GM19397 (cell line): ENCODE data around the gene IL17REL.

Experiments
- ATAC-seq: cut with Tn5 transposase; IDR thresholded peaks from one replicate; pipeline ENCODE4 v1.9.1; 2021; ENCODE audit warnings: mild to moderate bottlenecking, moderate library complexity; ENCODE audit not compliant: unreplicated experiment

The IL17REL gene

DNA sequence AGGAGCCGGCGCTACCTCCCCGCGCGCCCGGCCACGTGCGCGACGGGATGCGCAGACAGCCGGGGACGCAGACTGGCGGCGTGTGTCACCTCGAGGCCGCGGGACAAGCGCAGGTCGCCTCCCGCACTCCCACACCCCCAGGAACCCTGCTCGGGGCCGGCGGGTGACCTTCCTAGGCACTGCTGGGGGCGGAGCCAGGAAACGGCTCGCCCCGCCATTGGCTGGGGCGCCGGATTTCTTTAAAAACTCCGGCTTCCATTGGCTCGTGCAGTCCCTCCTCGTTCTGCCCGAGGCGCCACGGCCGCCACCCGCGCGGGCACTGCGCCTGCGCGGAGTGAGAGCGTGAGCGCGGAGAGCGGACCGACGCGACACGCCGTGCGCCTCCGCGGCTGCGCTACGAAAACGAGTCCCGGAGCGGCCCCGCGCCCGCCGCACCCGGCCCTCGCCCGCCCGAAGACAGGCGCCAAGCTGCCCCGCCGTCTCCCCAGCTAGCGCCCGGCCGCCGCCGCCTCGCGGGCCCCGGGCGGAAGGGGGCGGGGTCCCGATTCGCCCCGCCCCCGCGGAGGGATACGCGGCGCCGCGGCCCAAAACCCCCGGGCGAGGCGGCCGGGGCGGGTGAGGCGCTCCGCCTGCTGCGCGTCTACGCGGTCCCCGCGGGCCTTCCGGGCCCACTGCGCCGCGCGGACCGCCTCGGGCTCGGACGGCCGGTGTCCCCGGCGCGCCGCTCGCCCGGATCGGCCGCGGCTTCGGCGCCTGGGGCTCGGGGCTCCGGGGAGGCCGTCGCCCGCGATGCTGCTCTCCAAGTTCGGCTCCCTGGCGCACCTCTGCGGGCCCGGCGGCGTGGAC lies 52.2 kb downstream of the IL17REL start, which contains the start of gene PIM3:
TSS of gene PIM3 (plus strand) at position 614 of the 846 bp plus-strand sequence. CDS start at position 790, 176 bp downstream.
- peak; percentile 61 for ATAC-seq

DNA sequence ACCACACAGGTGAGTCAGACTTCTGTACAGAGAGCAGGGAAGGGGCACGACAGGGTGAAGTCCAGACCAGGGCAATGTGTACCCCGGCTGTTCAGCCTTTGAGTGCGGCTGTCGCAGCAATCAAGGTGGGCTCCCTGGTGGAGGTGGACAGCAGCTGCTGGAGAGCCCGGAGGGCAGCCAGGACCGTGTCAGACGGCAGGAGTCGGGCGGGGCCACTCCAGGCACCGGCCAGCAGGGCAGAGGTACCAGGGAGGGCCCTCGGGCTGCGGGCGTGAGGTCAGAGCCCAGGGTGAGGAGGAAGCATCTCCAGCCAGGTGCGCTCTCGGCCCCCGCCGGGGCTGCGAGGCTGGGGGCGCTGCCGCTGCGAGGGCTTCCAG lies 52.8 kb downstream of the IL17REL start:
- ATAC-seq = peak; percentile 9

DNA sequence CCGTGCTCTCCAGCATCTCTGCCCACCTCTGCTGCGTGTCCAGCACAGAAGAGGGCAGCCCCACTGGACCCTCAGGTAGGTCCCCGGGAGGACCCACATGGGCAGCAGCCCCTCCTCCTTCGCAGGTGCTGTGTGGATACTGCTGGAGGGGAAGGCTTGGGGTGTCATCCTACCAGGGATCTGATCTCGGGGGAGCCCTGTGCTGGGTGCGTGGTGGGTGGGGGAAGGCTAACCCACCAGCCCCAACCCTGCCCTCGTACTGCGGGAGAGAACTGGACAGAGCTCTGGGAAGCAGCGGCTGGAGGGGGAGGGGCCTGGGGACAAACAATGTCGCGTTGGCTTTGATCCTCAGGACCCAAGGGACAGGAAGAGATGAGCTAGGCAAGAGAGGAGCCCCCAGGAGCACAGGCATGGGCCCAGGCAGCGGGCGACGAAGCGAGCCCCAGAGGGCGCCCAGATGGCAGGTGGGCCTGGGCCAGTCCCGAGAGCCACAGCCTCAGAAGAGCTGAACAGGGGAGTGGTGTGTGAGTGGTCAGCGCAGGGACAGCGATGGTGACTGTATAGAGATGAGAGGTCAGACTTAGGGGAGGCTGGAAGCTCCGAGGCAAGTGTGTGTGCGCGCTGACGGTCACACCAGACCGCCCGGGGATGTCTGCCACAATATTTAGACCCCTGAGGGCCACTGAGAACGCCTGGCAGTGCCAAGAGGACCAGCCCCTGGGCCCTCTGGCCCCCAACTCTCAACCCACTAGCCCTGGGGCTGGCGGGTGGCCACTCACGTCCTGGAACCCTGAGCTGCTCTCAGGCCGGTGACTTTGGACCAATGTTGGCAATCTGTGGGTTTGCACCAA lies 53.4 kb downstream of the IL17REL start:
- no peak for ATAC-seq

DNA sequence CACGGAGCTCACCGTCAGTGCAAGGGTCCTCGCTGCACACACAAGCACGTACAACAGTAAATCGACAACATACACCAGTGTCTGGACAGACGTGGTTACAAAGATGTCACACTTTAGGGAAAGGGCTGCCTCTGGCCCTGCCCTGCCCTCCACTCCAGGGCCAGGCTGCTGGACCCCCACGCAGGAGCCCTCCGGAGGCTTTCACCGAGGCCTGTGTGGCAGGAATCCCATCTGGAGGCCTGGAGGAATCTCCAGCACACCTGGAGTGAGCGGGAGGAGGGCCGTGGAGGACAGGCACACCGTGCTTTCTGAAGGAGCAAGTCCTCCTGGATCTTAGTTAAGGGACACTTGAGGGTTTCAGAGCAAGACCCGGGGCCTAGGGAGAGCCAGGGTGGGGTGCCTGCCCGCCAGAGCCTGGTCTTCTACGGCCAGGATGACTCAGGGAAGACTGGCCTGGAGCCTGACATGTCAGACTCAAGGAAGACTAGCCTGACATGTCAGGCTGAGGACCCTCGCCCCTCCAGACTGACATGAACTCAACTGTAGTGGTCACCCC lies 54.1 kb downstream of the IL17REL start:
- ATAC-seq = no peak

DNA sequence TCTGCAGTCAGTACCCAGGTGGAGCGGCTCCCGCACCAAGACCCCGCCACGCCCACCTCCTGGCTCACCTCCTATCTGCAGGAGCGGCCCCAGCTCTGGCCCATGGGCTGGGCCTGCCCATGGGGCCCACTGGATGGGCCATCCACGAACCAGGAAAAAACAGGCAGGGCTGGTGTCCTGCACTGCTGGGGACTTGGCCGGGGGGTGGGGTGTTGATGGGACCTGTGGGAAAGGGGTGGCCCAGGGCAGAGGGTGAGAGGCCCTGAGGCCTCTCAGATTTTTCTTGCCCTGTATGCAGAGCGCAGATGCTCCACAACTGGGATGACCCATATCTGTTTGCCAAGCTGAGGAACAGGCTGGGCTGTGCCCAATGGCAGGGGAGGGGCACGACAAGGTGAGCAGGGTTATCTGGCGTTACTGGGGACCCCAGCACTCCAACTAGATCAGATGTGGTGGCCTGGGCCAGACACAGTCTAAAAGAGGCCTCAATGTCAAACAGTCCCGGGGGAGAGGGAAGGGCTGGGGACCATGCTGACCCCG lies 54.7 kb downstream of the IL17REL start:
- no peak for ATAC-seq

DNA sequence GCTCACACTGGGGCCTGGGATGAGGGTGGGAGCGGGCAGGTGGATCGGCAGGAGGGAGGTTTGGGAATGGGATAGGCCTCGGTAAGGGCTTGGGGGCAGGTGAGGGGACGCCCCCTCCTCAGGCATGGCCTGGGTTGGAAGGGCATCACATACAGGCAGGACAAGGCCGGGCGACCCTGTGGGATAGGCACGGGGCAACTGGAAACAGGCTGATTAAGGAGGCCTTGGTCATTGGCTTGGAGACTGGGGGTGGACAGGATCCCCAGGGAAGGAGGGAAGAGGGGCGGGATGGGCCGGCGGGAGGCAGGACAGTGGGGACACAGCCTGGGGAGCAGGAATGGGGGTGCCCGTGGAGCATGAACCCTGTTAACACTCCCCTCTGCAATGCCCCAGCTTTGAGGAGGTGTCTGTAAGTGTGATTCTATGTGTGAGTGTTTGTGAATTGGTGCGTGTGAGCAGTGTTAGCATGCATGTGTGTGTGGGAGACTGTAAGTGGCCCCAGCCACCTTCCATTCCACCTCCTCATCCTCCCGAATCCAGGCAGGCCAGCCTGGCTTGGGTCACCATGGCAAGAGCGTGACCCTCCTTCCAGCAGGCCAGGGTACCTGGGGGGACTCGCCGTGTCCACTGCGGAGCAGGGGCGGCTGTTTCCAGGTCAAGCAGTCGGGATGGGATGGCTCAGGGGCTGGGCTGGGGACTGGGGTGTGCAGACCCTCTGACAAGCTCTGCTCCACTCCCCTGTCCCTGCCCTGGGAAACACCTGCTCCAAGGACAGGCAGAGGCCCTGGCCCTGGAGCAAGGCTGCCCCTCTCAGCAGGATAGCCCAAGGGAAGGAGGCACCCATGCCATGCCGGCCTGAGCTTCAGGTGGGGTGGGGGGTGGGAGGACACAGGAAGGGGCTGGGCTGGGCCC lies 55.4 kb downstream of the IL17REL start:
- ATAC-seq = no peak

DNA sequence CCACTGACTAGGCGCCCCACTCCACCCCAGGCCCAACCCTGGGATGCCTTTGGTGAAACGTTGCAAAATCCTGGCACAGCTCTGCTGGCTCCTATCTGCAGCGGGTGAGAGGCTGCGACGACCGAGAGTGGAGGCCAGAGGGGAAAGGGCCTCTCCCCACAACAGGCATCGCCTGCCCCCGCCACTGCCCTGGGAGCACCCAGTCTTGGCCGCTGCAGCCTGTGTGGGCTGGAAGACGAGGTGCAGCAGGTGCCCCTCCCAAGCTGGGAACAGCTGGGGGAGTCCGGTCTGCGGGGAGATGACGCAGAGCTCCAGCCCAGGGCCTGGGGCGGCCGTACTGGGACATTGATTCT lies 56.2 kb downstream of the IL17REL start:
- no peak for ATAC-seq

DNA sequence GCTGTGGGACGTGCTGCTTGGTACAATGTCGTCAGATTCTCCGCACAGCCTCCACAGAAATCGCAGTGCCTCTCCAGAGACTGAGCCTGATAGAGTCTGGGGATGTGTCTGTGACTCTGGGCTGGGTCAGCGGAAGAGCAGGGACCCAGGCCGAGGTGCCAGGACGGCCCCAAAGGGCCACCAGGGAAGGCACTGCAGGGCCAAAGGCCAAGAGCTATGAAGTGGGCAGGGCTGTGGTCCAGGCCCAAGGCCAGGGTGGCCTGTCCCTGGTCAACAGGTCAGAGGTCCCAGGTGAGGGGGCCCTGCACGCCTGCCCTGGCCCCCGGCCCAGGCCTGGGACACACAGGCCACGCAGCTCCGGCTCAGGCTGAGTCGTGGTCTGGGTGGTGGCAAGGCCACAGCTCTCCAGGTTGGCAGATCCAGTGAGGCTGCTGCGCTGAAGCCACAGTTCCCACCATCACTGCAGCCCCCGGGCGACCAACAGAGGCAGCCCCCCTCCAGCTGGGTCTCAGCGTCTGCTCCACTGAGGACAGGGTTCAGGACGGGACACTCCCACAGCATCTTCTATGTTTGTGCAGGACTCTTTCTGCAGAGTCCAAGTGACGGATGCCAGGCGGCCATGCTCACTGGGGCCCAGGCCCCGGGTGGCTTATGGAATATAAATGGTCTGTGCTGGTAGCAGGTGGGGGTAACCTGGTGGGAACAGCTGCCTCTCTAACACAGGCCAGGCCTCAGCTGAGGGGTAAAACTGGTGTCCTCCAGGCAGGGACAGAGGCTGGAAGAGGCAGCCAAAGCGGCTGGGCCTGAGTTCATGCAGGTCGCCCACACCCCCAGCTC lies 56.8 kb downstream of the IL17REL start:
- ATAC-seq = no peak

DNA sequence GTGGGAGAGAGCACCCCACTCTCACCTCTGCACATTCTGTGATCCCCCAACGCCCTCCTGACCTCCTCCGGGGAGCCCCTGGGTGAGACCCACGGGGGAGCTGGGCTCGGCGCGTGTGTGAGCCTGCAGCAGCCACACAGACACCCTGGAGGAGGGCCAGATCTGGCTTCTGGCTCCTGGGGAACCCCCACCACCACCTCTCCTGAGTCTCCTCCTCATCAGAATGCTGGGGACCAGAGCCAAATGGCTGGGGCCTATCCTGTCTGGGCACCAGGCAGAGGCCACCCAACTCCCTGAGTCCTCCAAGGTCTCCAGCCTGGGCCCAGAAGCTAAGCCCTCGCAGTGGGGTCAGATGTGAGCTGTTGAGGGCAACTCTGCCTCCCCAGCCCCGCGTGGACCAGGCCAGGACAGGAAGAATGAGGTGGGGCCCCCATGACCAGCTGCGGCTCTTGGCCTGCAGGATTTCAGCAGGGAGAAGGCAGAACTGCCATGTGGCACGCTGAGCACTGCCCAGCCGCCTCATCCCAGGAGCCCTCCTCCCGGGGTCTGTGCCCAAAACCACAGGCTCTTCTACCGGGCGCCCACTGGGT lies 57.5 kb downstream of the IL17REL start:
- no peak for ATAC-seq

DNA sequence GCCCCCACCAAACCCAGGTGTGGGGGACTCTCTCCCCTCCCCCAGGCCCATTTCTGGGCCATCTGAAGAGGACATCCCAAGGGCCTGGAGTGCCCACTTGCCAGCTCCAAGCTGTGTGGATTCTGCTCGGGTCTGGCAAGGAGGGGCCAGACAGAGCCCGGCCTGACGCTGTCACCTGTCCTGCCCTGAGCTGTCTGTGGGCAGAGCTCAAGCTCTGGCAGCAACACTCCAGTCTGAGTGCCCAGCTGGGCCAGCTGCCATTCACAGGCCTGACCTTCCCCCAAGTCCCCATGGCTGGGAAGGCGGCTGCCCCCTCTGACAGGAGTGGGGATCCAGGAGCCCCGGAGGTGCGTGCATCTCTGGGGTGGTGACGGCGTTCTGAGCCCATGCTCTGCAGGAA lies 58.2 kb downstream of the IL17REL start:
- ATAC-seq = no peak

DNA sequence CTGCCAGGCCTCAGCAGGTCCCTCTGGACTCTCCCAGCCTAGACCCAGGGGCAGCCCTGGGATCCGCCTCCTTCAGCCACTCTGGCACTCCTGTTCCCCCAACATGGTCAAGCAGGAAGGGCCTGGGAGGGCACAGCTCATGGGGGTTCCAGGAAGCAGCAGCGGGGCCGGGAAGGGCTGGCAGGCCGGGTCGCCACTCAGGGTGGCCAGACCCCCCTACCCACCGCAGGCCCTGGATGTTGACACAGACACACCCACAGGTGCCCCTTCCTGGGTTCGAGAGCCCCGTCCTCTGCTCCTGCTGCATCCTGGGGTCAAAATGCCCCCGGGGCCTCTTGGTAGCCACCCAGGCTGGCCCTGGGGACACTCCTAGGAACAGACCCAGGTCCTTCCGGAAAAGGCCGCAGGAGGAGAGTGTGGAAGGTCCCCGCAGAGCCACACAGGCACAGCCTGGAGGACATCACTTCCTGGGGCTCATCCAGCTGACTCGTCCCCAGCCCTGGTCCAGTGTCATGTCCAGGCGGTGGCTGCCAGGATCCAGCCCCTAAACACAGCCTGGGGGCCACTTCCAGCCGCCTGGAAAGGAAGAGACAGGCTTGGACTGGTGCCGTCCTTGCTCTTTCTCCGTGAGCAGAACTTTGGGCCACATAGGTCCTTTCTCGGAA lies 58.8 kb downstream of the IL17REL start:
- no peak for ATAC-seq

DNA sequence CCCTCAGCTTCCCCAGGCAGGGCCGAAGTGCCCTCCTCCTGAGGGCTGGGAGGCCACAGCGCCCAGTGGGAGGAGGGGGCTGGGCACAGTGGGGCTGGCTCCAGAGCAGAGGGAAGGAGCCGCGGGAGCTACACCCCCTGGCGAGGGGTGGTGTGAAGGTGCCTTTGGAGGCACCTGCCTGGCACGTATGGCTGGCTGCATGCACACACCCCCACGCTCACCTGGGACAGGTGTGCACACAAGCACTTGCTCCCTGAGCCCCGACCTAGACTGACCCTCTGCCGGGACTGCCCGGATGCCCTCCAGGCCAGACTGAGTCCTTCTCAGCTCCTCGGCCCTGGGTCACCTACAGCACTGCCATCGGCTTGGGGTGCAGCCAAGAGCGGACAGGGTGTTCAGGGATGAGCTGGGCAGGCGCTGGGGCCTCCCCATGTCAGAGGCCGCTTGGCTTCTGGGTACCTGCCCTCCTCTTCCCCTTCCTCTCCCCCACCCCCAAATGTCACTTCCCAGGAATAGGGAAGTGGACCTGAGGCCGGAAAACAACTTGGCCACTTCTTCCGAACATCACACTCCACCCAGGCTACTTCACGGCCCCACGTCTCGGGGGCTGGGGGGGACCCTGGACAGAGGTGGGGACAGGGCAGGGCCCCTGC lies 59.4 kb downstream of the IL17REL start:
- no peak for ATAC-seq

DNA sequence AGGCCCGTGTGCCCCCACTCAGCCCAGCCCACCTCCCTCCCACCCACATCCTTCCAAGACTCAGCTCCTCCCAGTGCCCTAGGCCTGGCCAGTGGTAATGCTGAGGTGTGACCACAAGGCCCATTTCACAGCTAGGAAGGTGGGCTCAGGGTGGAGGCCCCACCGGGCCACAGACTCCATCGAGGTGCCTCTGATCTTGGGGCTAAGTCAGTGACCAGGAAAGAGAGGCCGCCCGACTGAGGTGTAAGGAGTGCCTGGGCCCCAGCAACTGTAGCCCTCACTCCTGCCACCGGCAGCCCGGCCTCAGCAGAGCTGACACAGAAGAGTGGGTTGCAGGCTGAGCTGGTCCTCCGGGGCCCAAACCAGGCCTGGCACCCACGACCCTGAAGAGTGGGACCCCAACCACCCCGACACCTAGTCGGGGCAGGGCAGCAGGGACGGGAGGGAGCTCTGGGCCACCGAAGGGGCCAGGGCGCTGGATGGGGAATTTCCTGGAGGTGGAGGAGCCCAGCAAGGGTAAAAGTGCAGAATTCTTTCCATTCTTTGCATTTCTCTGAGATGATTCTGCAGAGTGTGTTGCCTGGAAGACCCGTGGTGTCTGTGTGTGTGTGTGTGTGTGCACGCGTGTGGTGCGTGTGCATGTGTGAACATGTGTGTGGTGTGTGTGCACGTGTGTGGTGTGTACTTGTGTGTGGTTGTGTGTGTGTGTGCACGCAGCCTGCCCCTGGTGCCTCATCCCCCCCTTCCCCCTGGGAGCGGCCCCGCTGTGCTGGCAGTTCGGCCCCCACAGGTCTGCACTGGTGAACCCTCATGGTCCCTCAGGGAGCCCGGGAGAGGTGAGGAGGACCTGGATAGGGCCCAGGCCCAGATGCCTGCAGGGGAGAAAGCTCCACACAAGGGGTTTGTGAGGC lies 60.3 kb downstream of the IL17REL start:
- ATAC-seq = no peak

DNA sequence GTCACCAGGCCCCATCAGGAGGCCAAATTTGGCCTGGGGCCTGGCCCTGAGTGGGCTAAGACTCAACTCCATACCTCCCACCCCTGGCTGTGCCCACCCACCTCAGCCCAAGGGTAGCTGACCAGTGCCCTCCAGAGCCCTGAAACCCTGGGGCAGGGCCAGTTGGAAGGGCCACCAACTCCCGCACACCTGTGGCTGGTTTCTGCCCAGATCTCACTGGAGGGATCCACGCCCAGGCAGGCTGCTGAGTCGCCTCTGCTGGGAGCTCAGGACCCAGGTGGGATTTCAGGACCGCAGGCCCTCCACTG lies 60.9 kb downstream of the IL17REL start:
- no peak for ATAC-seq

DNA sequence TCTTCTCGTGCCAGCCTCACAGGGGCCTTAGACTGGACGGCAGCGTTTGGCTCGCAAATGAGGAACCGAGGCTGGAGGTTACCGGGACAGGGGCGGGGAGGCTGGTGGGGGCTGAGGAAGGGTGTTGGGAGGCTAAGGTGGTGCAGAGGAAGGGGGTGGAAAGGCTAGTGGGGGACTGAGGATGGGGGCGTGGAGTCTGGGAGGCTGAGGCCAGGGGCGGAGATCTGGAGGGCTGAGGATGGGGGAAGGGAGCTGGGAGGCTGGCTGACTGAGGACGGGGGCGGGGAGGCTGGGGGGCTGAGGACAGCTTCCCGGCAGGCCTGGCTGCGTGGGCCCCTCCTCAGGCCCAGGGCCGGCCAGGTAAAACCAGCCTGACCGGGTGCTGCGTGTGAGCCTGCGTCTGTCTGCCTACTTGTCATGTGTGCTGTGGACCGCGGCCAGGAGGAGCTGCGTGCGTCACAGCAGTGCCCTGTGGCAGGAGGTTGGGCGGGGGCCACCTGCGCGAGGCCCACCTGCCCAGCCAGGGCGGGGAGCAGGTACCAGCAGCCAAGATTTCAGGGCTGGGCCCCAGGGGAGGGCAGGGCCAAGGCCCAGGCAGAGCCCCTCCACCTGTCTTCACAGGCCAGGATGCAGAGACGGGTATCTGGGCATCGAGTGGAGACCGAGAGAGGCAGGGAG lies 61.4 kb downstream of the IL17REL start:
- ATAC-seq = no peak

DNA sequence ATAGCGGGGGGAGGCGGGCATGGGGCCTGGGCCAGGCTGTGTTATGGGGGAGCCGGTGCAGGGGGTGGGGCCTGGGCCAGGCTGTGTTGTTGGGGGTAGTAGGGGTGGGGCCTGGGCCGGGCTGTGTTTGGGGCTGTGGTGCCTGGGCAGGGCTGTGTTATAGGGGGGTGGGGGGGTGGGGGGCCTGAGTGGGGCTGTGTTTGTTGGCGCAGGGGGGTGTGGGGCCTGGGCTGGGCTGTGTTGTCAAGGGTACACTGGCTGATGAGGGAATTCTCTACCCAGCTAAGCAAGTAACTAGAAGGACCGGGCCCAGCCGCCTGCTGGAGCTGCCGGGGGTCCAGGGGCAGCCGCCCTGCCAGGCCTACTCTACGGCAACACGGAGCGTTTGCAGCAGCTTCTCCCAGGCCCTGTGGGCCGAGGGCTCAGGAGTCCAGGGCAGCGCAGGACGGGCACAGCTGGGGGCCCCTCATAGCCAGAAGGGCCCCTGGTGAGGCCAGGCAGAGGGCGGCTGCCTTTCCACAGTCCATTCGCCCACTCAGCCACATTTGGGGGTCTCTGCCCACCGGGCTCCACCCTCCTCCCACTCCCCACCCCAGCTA lies 62.1 kb downstream of the IL17REL start:
- ATAC-seq = no peak
